ENCODE results near the gene ARGLU1. TPM values are rescaled to one million over a fixed set of nuclear protein-coding genes. Genes with fewer than 3 reads are reported as not detected.

Gene ARGLU1
- total RNA-seq, 1 experiment from 2014 or later, result 66.5 TPM

- no TSS peak for BruUV-seq (replicated peaks)
- CTCF ChIA-PET, result no interaction called here
Observed at GRCh38 chr13:106500445-106500844, 67.5 kb downstream of the ARGLU1 start.

DNA sequence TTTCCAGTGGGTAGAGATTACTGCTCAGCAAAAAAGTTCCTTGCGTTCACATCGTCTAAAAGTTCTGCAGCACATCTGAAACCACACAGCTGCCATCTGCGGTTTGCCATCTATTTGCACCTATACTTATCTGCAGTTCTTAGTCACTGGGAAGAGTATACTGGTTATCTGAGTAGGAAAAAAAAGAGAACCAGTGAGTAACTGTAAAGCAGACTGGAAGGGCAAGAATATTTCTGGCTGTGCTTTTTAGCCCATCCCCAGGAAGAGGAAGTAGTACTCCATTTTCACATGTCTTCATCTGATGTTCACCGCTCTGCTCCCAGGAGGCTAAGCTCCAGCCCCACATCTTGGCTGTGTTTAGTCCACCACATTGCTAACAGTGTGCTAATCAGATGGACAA lies 68.0 kb downstream of the ARGLU1 start:
- Histone ChIP-seq H3K4me1 (ENCODE audit: insufficient read depth, low read length, poor library complexity, severe bottlenecking) (no peaks in the 10 kb centered on the region), H3K9me3 (ENCODE audit: low read depth, low read length, poor library complexity, severe bottlenecking) (no peaks in the 10 kb centered on the region), H3K27ac (ENCODE audit: low read depth, low read length, poor library complexity, severe bottlenecking) (no peak overlapping the region), H3K27me3 (replicated peaks; ENCODE audit: insufficient read depth, low read depth, low read length, poor library complexity) (no peaks in the 10 kb centered on the region), H3K4me3 (ENCODE audit: low read depth, low read length, poor library complexity, severe bottlenecking) (no peak overlapping the region), H3K36me3 (ENCODE audit: insufficient read depth, low read length, poor library complexity, severe bottlenecking) (no peaks in the 10 kb centered on the region)
- ChIA-PET CTCF (no interaction called here), POLR2A (ENCODE audit: low non-redundant PET) (no interaction called here)
- TF ChIP-seq CTCF (conservative IDR thresholded peaks at IDR 0.05; ENCODE audit: low read depth, low read length) (no peak), EZH2 (IDR thresholded peaks at IDR 0.05; ENCODE audit: borderline replicate concordance, low read depth, low read length, poor library complexity, severe bottlenecking) (no peak)
- no TSS peak for BruUV-seq (replicated peaks)
- no peak for DNase-seq (ENCODE audit: low spot score)
- intact Hi-C loops (cut with micrococcal nuclease; ENCODE audit: unreplicated experiment), result no loop called here

More at GRCh38 chr13:106500445-106500844, 67.5 kb downstream of the ARGLU1 start:
- Histone ChIP-seq H3K9me3 (ENCODE audit: low read depth, low read length, poor library complexity, severe bottlenecking) (no peaks in the 10 kb centered on the region), H3K4me1 (ENCODE audit: insufficient read depth, low read length, poor library complexity, severe bottlenecking) (no peaks in the 10 kb centered on the region), H3K4me3 (ENCODE audit: low read depth, low read length, poor library complexity, severe bottlenecking) (no peak overlapping the region), H3K27ac (ENCODE audit: low read depth, low read length, poor library complexity, severe bottlenecking) (no peak overlapping the region), H3K36me3 (ENCODE audit: insufficient read depth, low read length, poor library complexity, severe bottlenecking) (no peaks in the 10 kb centered on the region), H3K27me3 (replicated peaks; ENCODE audit: insufficient read depth, low read depth, low read length, poor library complexity) (no peaks in the 10 kb centered on the region)
- intact Hi-C loops (cut with micrococcal nuclease; ENCODE audit: unreplicated experiment), result no loop called here
- no peak for DNase-seq (ENCODE audit: low spot score)
- POLR2A ChIA-PET (ENCODE audit: low non-redundant PET), result no interaction called here
- TF ChIP-seq EZH2 (IDR thresholded peaks at IDR 0.05; ENCODE audit: borderline replicate concordance, low read depth, low read length, poor library complexity, severe bottlenecking), result no peak
- TF ChIP-seq CTCF (conservative IDR thresholded peaks at IDR 0.05; ENCODE audit: low read depth, low read length), result no peak

- no peaks in the 10 kb centered on the region for H3K27me3 ChIP-seq (replicated peaks; ENCODE audit: insufficient read depth, low read depth, low read length, poor library complexity)
- H3K9me3 ChIP-seq (ENCODE audit: low read depth, low read length, poor library complexity, severe bottlenecking), result no peaks in the 10 kb centered on the region
- CTCF ChIA-PET, result no interaction called here
- POLR2A ChIA-PET (ENCODE audit: low non-redundant PET), result no interaction called here
- no peak for DNase-seq (ENCODE audit: low spot score)
- H3K27ac ChIP-seq (ENCODE audit: low read depth, low read length, poor library complexity, severe bottlenecking), result no peak overlapping the region
- H3K36me3 ChIP-seq (ENCODE audit: insufficient read depth, low read length, poor library complexity, severe bottlenecking), result no peaks in the 10 kb centered on the region
- TF ChIP-seq EZH2 (IDR thresholded peaks at IDR 0.05; ENCODE audit: borderline replicate concordance, low read depth, low read length, poor library complexity, severe bottlenecking) (no peak), CTCF (conservative IDR thresholded peaks at IDR 0.05; ENCODE audit: low read depth, low read length) (no peak)
- H3K4me3 ChIP-seq (ENCODE audit: low read depth, low read length, poor library complexity, severe bottlenecking), result no peak overlapping the region
- no peaks in the 10 kb centered on the region for H3K4me1 ChIP-seq (ENCODE audit: insufficient read depth, low read length, poor library complexity, severe bottlenecking)
- intact Hi-C loops (cut with micrococcal nuclease; ENCODE audit: unreplicated experiment), result no loop called here
- no TSS peak for BruUV-seq (replicated peaks)
Observed at GRCh38 chr13:106499113-106499512, 68.8 kb downstream of the ARGLU1 start.
